Vagina (tissue), 2 donors: ENCODE results near the gene CLRN3.

Experiments used
- POLR2A ChIP-seq, 2 donors: fragments of 450-650 bp; IDR thresholded peaks; one replicate each; pipeline ENCODE4 v1.6.1; 2017; ENCODE audit warnings: antibody characterized with exemption in 2 of 2, mild to moderate bottlenecking in 2 of 2, moderate library complexity in 2 of 2
- TF ChIP-seq, protein P1 (sequence below), 3 experiments: fragments of 450-650 bp in 2 of 3; fragments of 200-600 bp in 1 of 3; sonication (generic) in 1 of 3; IDR thresholded peaks; one replicate each; pipeline ENCODE4 v1.5.1; 2017 to 2019; ENCODE audit warnings: antibody characterized with exemption in 3 of 3, mild to moderate bottlenecking in 2 of 3, moderate library complexity in 2 of 3

DNA sequence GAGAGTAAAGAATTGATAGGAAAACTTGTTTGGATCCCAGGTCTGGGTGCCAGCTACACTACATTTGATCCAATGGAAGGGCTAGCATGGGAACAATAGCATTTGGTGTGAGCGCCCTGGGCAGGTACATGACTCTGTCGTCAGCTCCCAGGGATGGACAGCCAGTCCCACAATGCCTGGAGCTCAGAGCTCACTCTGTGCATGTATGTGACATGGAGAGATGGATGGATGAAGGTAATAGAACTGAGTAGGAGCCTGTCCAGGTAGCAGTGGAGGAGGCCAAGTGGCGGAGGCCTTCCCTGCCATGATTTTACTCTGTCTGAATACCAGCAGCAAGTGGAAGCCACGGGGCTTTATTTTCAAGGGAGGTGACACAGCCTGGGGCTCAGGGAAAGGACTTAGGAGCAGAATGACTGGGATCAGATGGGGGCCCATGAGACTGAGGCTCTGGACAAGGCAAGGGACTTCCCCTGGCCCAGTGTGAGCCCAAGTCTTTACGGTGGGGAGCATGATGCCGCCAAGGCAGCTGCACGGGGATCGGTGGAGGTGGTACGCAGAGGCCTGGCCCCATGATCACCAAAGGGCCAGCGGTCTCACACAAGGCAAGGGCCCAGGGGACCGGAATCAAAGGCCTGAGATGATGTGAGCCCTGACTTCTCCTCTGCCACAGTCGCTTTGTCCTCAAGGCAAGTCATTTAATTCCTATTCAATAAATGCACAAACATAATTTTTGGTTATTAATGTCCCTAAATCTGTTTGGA, 20.0 kb upstream of the CLRN3 start:
- TF ChIP-seq, protein P1, sequence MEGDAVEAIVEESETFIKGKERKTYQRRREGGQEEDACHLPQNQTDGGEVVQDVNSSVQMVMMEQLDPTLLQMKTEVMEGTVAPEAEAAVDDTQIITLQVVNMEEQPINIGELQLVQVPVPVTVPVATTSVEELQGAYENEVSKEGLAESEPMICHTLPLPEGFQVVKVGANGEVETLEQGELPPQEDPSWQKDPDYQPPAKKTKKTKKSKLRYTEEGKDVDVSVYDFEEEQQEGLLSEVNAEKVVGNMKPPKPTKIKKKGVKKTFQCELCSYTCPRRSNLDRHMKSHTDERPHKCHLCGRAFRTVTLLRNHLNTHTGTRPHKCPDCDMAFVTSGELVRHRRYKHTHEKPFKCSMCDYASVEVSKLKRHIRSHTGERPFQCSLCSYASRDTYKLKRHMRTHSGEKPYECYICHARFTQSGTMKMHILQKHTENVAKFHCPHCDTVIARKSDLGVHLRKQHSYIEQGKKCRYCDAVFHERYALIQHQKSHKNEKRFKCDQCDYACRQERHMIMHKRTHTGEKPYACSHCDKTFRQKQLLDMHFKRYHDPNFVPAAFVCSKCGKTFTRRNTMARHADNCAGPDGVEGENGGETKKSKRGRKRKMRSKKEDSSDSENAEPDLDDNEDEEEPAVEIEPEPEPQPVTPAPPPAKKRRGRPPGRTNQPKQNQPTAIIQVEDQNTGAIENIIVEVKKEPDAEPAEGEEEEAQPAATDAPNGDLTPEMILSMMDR (IDR thresholded peaks at IDR 0.05) = no peak
- TF ChIP-seq POLR2A (IDR thresholded peaks at IDR 0.05) = no peak
